Hepatocyte (in vitro differentiated cells): ENCODE results near the gene RXRB.

Experiments used
- EZH2 ChIP-seq: fragments of 200-600 bp; sonication (generic); IDR thresholded peaks from 2 replicates; pipeline ENCODE4 v1.6.1; 2016; ENCODE audit warnings: antibody characterized with exemption, mild to moderate bottlenecking, borderline replicate concordance
- EZH2phosphoT487 ChIP-seq: fragments of 200-600 bp; sonication (generic); IDR thresholded peaks from one replicate; pipeline ENCODE4 v1.6.1; 2018; ENCODE audit warnings: antibody characterized with exemption, mild to moderate bottlenecking, low read depth, moderate library complexity; ENCODE audit not compliant: unreplicated experiment, severe bottlenecking
- TF ChIP-seq, protein P1 (sequence below): fragments of 200-600 bp; sonication (generic); IDR thresholded peaks from 2 replicates; pipeline ENCODE4 v1.5.1; 2016; ENCODE audit warnings: antibody characterized with exemption, mild to moderate bottlenecking; ENCODE audit not compliant: poor library complexity

- TF ChIP-seq, protein P1, sequence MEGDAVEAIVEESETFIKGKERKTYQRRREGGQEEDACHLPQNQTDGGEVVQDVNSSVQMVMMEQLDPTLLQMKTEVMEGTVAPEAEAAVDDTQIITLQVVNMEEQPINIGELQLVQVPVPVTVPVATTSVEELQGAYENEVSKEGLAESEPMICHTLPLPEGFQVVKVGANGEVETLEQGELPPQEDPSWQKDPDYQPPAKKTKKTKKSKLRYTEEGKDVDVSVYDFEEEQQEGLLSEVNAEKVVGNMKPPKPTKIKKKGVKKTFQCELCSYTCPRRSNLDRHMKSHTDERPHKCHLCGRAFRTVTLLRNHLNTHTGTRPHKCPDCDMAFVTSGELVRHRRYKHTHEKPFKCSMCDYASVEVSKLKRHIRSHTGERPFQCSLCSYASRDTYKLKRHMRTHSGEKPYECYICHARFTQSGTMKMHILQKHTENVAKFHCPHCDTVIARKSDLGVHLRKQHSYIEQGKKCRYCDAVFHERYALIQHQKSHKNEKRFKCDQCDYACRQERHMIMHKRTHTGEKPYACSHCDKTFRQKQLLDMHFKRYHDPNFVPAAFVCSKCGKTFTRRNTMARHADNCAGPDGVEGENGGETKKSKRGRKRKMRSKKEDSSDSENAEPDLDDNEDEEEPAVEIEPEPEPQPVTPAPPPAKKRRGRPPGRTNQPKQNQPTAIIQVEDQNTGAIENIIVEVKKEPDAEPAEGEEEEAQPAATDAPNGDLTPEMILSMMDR: no peak
- TF ChIP-seq EZH2phosphoT487: no peak
- no peak for TF ChIP-seq EZH2
Observed at GRCh38 chr6:33211136-33211535, 10.7 kb upstream of the RXRB start.
